ENCODE measurements around the gene LPP.

LPP gene

DNA sequence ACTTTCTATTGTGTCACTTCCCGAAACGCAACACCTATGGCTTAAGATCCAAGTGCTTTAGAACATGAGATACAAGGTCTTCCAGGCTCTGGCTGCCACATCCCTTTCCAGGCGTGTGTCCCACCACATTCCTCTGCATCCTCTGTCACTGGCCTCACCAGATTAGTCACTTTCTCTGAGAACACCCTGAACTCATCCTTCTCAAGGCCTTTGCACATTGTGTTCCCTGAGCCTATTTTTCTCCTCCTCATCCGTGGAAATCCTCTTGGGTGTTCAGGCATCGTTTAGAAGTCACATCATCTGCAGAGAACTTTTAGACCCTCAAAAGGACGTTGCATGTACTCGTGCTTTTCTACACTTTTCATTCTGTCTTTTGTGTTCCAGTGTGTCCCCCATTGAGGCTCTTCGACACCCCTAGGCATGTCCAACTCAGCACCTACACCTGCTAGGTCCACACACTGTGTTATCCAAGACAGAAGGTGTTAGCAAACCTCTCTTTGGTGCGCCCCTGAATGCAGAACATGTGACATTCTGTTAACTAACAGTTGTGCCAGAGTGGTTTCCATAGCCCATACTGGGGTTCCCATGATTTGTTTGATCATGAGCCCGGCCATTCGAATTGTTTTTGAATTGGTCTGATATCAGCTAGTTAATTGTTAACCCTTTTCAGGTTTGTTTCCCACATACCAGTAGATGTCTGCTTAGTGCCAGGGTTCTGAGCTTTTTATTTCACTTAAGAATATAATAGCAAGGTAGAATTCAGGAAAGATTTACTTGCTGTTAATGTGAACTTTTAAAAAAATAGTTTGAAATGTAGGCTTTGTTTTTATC, 67.2 kb downstream of the LPP start:
- DNase-seq (ENCODE audit: low read depth), result no peak

DNA sequence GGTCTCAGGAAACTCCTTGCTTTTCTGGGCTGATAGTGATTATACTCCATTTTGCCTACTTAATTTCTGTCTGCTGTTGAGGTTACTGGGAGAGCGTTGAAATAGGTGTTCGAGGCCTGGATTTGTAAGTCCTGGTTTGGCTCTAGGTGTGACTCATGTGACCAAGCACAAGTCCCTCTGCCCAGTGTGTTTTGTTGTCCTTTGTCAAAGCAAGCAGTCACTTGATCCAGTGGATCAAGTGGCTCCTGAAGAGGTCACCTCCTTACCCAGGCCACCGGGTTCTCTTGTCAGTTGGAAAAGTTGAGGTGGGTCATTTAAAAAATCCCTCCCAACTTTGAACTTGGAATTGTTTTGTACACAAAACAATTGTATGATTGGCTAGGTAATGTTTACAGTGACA, 70.0 kb downstream of the LPP start:
- no peak for DNase-seq (ENCODE audit: low read depth)

DNA sequence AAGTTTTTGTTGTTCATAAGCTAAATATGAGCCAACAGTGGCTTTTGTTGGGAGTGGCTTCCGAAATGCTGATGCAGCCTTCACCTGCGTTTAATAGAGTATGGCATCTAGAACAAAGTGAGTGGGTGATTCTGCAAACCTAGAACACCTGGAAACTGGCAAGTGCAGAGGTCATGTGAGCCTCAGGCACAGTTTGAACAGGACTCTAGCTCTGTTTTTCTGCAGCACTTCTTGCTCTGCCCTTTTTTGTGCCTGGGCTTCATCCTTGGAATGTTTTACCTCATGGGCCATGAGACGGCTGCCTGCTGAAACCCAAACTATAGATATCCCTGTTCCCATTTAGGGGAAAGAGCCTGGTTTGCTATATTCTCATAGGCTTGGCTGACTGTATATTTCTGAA, 73.5 kb downstream of the LPP start:
- DNase-seq (ENCODE audit: low read depth), result no peak

DNA sequence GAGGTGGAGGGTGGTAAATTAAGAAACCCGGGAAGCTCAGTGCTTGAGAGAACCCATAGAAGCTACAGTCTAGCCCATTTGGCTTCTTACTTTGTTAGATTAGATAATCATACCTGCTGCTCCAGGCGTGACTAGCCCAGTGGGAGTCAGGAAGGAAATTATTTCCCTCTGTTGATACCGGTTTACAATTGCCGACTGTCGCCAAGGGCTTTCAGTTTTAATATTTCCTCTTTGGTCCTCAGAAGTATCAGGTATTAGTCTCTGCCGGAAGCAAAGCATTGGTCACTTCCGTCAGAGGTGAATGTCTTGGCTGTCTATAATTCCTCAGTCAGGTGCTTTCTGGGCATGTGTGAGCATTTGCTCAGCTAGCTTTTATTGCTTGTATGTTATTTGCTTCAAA, 75.2 kb downstream of the LPP start:
- no peak for DNase-seq (ENCODE audit: low read depth)

DNA sequence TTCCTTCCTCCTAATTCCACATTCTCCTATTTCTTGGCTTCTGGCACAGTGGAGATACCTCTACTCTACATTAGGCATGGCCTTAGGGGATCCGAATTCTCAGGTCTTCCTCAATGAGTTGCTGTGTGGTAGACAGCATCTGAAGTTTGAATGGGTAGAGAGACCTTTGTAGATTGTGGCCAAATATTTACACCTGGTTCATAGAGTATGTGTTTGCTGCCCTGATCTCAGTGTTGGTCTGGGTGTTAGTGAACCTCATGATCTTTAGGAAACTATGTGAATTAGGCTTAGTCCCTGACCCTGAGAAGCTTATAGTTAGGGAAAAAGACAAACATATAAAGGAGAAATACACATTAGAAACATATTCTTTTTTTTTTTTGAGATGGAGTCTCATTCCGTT, 75.8 kb downstream of the LPP start:
- no peak for DNase-seq (ENCODE audit: low read depth)

DNA sequence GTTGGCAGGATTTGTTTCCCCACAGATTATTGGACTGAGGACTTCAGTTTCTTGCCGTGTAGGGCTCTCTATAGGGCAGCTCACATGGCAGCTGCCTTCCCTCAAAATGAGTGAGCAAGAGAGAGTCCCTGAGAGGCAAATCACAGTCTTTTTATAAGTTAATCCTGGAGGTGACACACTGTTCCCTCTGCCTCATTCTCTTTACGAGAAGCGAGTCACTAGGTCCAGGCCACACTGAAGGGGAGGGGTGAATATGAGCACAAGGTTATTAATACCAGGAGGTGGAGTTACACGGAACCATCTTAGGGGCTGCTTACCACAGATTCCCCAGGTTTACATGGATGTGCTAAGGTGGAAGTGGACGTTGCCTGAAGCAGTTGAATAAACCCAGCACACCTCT, 77.0 kb downstream of the LPP start:
- no peak for DNase-seq (ENCODE audit: low read depth)

DNA sequence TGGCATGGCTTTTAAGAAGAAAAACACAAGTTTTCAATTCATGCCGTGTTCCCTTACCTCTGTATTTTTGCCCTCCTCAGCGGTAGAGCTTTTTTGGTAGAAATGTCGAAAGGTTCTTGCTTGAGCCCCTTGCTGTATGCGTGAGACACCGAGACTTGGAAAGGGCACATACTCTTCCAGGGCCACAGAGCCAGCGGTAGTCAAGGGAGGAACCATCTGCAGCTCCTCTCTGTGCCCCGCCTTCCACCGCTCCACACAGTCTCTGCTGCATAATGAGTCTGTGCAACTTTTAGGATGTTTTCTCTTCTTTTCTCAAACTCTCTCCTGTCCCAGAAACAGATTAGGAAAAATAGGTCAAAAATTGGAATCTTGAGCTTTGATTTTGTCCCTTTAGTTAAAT, 77.5 kb downstream of the LPP start:
- no peak for DNase-seq (ENCODE audit: low read depth)

DNA sequence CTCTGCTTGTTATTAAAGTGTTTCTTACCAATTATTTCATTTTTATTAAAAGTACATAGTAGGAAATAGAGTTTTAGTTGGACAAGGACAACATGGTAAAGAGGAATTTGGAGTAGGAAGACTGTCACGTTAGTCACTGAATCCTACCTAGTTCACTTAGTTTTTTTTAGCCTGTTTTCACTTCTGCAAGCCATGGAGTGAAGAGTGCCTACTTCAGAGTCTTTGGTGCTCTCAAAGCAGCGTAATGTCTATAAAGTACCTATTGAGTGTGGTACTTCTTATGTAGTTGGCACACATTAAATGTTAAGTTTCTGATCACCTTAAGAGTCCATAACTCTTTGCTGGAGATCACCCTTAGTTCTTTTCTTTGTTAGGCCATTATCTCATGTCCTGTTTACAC, 78.7 kb downstream of the LPP start:
- no peak for DNase-seq (ENCODE audit: low read depth)

DNA sequence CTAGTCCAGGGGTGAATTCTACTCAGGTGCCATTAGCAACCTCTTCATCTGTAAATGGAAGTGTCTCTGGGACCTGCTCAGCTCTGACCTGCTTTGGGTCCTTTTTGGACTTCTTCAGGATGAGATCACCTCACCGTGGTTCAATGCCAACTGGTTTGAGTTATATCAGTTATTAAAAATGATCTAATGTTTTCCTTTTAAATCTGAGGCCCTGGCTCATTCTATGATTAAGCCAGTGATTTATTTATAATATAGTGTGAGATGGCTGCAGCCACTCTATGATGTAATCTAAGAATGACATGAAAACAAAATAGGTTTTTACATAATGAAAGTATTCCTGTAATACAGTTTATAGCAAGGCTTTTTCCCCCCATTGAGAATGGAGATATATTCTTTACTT, 79.4 kb downstream of the LPP start:
- DNase-seq (ENCODE audit: low read depth), result no peak

DNA sequence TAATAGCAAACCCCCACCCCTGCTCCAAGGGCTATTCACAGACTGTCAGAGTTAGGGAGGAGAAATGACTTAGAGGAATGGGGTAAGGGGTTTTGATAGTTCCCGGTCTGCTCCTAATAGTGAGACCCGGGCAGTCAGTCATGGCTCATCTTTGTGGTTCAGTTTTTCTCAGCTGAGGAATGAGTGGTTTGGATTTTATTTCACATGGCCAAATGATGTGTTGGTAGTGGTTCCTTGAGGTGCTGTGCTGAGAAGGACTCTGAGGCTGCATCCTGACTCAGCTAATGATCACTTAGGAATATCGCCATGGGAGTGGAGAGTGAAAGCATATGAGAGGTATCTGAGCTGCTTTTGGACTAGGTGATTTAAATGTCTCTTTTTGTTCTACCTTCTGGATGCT, 80.2 kb downstream of the LPP start:
- no peak for DNase-seq (ENCODE audit: low read depth)

DNA sequence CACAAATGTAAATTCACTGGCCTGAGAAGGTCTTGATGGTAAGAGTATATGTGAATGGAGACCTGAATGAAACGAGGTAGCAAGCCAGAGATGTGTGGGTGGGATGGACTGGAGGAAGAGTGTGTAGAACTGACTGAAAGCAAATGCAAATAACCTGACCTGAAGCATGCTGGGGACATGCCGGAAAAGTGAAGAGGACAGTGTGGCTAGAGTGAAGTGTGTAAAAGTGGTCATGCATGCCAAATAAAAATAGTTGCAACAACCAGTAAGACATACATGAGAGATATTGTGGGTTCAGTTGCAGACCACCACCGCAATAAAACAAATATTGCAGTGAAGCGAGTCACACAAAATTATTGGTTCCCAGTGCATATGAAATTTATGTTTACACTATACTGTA, 82.3 kb downstream of the LPP start:
- no peak for DNase-seq (ENCODE audit: low read depth)

DNA sequence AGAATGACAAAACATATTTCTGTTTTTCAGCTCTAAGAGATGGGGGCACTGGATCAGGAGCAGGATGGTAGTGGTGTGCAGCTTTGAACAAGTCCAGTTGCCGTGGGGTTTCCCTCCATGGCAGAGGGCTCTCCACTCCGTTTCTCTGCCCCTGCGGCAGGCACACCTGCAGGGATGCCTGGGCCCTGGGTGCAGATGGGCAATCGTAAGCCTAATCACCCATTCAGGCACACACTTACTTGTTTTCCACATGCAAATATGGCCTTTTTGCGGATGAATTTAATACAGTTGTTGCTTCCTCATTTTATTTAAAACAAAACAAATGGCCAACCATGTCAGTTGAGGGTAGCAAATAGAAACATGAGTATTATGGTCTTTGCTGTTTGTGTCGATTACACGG, 85.1 kb downstream of the LPP start:
- no peak for DNase-seq (ENCODE audit: low read depth)

DNA sequence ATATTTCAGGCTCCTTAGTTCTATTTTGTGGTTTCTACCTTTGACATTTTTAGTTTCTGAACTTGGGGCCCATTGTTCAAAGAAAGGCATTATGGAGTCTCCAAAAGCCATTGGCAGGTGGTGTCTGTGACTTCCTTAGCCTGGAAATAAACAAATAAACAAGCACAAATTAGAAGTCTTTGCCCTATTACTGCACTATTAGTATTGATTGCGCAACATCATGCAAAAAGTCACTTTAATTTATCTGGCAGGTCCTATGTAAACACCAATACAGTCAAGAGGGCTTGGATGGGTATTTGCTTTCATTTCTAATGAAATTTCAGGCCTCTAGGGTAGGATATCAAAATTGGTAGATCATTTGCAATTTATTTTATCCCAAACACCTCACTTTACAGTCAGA, 85.6 kb downstream of the LPP start:
- no peak for DNase-seq (ENCODE audit: low read depth)

DNA sequence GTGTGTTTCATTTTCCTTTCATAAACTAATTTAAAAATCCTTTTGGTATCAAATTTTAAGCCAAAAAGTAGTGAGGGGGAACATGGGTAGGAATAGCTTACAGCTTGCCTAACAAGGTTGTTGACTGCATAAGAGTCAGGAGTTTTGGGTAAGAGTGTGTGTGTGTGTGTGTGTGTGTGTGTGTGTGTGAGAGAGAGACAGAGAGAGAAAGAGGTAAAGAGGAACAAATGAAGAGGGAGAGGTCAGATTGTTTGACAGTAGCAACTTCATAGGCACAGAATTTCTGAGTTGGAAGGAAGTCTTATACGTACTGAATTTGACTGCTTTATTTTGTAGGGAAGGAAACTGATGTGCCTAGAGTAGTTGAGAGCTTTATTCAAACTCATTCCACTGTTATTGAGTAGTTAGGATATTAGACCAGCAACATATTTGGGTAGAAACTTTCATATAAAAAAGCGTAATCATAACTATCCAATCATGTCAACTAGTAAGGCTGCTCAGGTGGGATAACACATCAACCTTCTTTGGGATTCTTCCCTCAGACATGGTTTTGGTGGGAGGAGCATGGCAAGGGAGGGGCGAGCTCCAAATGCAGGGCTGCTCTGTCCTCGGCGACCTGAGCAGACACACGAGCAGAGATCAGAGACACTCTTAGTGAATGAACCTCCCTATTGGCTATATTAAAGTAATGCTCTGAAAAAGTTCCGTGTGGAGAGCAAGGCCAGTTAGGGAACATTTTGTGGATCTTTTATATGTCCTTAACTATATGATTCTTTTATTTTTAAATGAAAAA, 86.4 kb downstream of the LPP start:
- DNase-seq (ENCODE audit: low read depth), result no peak

DNA sequence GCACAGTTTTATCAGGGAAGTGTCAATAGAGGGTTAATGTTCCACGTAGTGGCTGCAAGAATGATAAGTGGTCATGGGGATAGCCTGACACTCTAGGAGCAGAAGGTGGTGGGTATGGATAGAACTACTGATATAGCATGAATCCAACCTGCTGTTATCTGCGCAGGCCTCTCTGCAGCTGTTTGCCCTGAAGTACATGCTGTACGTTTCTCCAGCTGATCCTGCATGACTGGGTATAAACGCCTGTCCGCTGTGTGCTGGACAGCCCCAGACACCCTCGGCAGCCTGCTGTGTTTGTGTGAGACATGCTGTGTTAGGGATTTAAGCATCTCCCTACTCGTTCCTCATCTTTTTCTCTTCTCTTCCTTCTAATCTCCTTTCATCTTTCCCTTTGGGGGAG, 87.1 kb downstream of the LPP start:
- DNase-seq (ENCODE audit: low read depth), result no peak

DNA sequence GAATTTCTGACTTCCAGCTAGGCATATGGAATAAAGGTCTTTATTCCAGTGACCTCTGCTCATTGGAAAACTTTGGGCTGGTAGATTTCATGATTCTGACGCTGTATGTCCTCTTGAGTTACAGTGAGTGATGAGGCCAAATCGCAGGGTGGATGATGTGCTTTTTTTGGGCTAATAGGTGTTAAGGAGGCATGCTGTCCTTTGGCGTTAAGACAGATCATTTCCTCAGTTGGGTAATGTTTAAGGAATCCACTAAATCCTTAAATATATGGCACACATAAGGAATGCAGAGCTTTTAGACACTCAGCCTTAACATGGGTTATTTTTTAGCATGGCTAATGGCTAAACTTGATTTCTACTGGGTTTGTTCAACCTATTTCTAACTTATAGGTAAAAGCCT, 87.9 kb downstream of the LPP start:
- no peak for DNase-seq (ENCODE audit: low read depth)

DNA sequence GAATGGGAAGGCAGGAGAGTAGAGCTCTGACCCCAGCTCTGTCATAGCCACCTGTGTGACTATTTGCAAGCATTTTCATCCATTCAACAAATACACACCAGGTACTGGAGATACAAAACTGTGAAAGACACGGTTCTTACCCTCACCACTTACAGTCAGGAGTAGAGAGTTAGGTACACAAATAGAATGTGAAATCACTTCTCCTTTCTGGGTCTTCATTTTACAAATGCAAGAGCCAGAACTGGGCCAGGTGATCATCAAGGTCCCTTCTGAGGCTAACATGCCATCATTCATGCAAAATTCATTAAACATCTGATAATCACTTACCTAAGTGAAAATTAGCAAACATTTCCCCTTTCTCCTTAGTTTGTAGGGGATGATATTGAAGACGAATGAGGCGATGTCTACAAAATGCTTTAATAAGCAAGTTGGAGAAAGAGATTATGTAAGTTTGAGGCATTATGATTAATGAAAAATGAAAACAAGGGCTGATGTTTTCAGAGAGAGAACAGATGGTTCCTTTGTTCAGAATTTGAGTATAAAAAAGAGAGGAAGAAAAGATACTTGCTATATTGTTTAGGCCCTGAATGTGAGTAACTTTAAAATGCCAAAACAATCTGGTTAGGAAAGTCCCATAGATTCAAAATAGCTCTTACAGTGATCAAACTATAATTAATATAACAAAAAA, 88.6 kb downstream of the LPP start:
- DNase-seq (ENCODE audit: low read depth), result no peak

DNA sequence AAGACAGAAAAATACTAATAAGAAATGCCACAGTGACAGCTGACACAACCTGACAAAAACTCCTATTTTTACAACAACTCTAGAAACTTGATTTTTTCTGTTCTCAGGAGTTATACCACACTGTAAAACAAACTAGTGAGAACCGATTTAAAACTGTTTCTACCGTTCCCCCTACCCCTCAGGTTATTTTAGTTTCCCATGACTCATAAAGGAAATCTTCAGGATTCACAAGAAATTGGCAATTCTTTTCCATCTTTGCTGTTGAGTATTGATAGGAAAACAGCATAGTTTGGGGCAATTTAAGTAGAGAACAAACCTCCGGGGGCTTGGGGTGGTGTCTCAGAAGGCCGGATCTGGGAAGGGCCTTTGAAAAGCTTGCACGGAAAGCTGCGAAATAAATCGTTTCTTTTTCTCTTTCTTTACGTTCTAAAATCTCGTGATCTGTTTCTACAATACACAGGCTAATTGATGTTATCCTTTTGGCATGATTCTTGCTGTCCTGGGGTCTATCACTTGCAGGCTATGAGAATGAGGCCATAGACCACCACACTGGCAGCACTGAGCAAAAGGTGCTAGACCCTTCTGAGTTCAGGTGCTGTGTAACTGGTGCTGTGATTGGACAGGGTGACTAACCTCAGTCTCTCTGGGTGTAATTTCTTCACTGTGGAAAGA, 89.3 kb downstream of the LPP start:
- DNase-seq (ENCODE audit: low read depth), result no peak

DNA sequence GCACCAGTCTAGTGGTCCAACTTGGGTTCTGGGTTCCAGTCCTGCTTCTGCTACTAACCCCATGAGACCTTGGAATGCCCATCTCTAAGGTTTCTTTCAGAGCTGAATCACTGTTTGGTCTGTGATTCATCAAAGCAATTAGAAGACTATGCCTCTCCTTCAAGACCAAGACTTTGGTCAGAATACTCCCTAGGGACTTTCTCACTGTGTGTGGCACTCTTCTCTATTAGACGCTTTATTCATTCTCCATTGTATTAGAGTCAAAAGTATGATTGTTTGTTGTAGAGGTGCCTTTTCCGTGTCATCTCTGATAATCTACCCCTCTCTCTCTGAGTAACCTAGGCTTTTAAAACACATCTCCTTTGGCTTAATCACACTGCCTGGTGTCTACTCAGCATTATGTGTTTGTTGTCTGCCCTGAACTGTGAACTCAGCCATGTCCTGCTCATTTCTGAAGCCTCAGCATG, 90.5 kb downstream of the LPP start:
- DNase-seq (ENCODE audit: low read depth), result no peak

DNA sequence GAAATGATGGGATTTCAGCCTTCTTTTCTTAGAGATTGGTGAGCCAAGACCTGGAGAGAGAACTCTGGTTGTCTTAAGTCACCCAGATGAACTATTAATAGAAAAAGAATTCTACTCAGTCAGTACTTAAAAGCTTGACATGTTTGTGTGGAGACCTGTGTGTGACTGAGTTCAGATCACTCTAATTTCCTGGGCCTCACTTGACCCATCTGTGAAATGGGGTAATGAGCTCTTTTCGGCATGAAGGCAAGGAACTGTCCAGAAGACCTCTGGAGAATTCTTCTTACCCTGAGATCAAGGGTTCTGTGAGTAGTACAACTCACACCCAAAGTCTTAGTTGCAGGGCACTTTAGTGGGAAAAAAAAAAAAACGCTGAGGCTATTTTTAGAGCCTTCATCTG, 92.9 kb downstream of the LPP start:
- no peak for DNase-seq (ENCODE audit: low read depth)

DNA sequence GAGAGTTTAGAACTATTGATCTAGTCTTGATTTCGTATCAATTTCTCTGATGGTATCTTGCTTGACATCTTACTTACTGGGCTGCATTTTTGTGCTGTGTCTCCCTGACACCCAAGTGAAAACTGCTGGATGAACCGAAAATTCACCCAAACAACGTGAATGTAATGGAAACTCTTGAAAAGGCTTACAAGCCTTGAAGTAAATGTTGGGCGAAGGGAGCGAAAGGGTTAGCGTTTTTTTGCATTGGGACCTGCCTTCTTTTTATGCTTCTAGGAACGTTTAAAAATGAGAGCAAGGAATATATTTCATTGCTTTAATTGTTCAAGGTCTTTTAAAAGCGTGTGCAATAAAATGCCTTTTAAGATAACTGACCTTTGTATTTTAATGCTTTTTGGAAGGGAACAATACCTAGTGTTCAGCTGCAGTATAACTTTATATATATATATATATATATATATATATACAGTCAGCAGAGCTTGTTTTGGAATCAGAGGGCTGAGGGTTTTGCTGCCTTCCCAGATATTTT, 94.1 kb downstream of the LPP start:
- DNase-seq (ENCODE audit: low read depth), result no peak

DNA sequence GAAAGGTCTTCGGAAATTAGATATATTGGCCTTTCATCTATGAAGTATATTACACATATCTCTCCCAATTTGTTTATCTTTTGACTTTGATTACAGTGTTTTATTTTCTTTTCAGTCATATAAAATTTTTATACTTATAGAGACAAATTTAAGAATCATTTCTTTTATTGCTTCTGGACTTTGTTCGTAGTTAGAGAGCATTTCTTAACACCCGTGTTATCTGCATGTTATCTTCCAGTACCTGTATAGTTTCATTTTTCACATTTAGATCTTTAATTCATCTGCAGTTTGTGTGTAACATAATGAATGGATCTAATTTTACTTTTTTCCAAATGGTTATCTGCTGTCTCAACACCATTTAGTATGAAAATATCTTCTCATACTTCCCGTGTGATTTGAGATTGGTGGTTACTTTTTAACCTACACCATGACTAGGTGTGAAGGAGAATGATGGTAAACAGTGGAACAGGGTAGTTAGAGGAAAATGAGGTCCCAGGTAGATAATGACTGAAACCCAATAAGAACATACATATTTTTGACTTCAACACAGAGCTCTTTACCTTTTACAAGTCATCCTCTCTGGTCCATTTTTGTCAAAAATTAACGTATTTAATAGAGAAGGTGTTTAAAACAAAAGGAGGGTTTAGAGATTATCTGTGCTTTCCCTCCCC, 99.3 kb downstream of the LPP start:
- no peak for DNase-seq (ENCODE audit: low read depth)

Measured in stimulated activated CD8-positive, alpha-beta memory T cell treated with anti-CD3 and anti-CD28 coated beads, Interleukin-15, amount 100 ng/mL, for 24 hours (primary cell).